Measurements from ENCODE around the gene TBCEL. TPM values are rescaled to one million over a fixed set of nuclear protein-coding genes. Genes with fewer than 3 reads are reported as not detected.

TBCEL gene
- total and polyA plus RNA-seq, 2 donors (not counting 3 experiments of a cell fraction or from before 2014, with no cell fraction given): 5.6 to 19.5 TPM

DNA sequence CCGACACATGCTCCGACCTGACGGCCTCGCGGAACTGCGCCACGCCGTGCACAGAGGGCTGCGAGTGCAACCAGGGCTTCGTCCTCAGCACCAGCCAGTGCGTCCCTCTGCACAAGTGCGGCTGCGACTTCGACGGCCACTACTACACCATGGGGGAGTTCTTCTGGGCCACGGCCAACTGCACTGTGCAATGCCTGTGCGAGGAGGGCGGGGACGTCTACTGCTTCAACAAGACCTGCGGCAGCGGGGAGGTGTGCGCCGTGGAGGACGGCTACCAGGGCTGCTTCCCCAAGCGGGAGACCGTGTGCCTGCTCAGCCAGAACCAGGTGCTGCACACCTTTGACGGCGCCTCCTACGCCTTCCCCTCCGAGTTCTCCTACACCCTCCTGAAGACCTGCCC, 103.9 kb downstream of the TBCEL start:
- no peaks in the 10 kb centered on the region for H4K20me1 ChIP-seq (replicated peaks; ENCODE audit: control insufficient read depth, extremely low read depth, insufficient read depth, low read length)
- FAIRE-seq: no peak

More for the DNA sequence above, 103.9 kb downstream of the TBCEL start:
- H3K4me3 ChIP-seq (replicated peaks in 1 of 3; ENCODE audit: insufficient read depth in 1 of 3, low read depth in 1 of 3, low read length in 3 of 3): no peak overlapping the region
- H2AFZ ChIP-seq (ENCODE audit: low read depth, low read length): no peak overlapping the region
- no peaks in the 10 kb centered on the region for H3K4me1 ChIP-seq (ENCODE audit: control insufficient read depth, extremely low read depth, insufficient read depth, low read length)
- intact Hi-C loops (cut with micrococcal nuclease) (no loop called here), dilution Hi-C loops (cut with MboI; ENCODE audit: extremely low pct_ligation_motif_present, low sequenced_read_pairs) (no loop called here)
- no peaks in the 10 kb centered on the region for H3K79me2 ChIP-seq (ENCODE audit: control insufficient read depth, insufficient read depth, low read length)
- ChIA-PET POLR2A (no interaction called here), CTCF (no interaction called here)
- H3K36me3 ChIP-seq (ENCODE audit: control insufficient read depth in 2 of 2, extremely low read depth in 1 of 2, insufficient read depth in 2 of 2, low read length in 2 of 2): no peaks in the 10 kb centered on the region
- no peak overlapping the region for H3K9ac ChIP-seq (replicated peaks; ENCODE audit: extremely low read depth, insufficient read depth, low read length)
- H3K27me3 ChIP-seq (ENCODE audit: control insufficient read depth in 2 of 2, insufficient read depth in 2 of 2, low read length in 2 of 2): no peaks in the 10 kb centered on the region
- no peaks in the 10 kb centered on the region for H3K9me1 ChIP-seq (replicated peaks; ENCODE audit: control insufficient read depth, extremely low read depth, insufficient read depth, low read length)
- TF ChIP-seq, protein P1, sequence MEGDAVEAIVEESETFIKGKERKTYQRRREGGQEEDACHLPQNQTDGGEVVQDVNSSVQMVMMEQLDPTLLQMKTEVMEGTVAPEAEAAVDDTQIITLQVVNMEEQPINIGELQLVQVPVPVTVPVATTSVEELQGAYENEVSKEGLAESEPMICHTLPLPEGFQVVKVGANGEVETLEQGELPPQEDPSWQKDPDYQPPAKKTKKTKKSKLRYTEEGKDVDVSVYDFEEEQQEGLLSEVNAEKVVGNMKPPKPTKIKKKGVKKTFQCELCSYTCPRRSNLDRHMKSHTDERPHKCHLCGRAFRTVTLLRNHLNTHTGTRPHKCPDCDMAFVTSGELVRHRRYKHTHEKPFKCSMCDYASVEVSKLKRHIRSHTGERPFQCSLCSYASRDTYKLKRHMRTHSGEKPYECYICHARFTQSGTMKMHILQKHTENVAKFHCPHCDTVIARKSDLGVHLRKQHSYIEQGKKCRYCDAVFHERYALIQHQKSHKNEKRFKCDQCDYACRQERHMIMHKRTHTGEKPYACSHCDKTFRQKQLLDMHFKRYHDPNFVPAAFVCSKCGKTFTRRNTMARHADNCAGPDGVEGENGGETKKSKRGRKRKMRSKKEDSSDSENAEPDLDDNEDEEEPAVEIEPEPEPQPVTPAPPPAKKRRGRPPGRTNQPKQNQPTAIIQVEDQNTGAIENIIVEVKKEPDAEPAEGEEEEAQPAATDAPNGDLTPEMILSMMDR (IDR thresholded peaks at IDR 0.05; ENCODE audit: extremely low read depth in 1 of 2, insufficient read depth in 1 of 2, low read depth in 1 of 2, low read length in 2 of 2): no peak
- TF ChIP-seq, protein P2, sequence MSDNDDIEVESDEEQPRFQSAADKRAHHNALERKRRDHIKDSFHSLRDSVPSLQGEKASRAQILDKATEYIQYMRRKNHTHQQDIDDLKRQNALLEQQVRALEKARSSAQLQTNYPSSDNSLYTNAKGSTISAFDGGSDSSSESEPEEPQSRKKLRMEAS (IDR thresholded peaks at IDR 0.05; ENCODE audit: insufficient read depth, insufficient read length): no peak
- no peak for TF ChIP-seq FOS (IDR thresholded peaks at IDR 0.05; ENCODE audit: borderline replicate concordance, insufficient read depth, low read length)
- TF ChIP-seq POLR2AphosphoS5 (IDR thresholded peaks at IDR 0.05; ENCODE audit: insufficient read depth, low read depth, low read length): no peak
- no peak for TF ChIP-seq GATA2 (IDR thresholded peaks at IDR 0.05; ENCODE audit: insufficient read depth, insufficient read length, low read depth, low read length)
- no TSS peak for BruUV-seq (replicated peaks)
- H3K4me2 ChIP-seq (ENCODE audit: insufficient read depth, low read length): no peak overlapping the region
- H3K27ac ChIP-seq (ENCODE audit: insufficient read depth, low read depth, low read length): no peak overlapping the region
- no peak for DNase-seq (ENCODE audit: low read depth, low spot score)
- no peaks in the 10 kb centered on the region for H3K9me3 ChIP-seq (replicated peaks; ENCODE audit: control insufficient read depth, insufficient read depth, low read length)

Measured in endothelial cell of umbilical vein (primary cell).